Measurements from ENCODE around the gene MAPK11. TPM values are rescaled to one million over a fixed set of nuclear protein-coding genes. Genes with fewer than 3 reads are reported as not detected.

The MAPK11 gene
- total and polyA plus RNA-seq, 2 donors (not counting 1 experiment from before 2014, with no cell fraction given): 2.6 to 7.6 TPM

DNA sequence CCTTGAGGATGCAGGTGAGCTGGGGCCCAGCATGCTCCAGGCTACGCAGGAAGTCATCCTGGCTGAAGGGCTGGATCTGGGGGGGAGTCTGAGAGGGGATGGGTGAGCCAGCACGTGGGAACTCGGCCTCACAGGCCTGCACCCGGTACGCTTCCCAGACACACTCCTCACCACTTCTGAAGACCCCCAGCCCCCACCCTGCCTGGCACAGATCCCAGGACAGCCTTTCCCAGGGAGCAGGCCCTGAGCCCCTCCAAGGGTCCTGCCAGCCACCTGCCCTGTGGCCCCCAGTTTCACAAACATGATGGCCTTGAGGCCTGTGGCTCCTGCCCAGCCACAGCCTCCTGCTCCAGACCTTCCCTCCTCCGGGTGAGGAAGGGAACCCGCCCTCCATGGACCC lies 42.8 kb upstream of the MAPK11 start:
- no peaks in the 10 kb centered on the region for H3K27me3 ChIP-seq (ENCODE audit: control insufficient read depth, insufficient read depth, low read length)
- peaks cover 12% of the 10 kb centered on the region for H3K4me1 ChIP-seq (ENCODE audit: control insufficient read depth, extremely low read depth, insufficient read depth, low read length)
- no peak for TF ChIP-seq EZH2 (IDR thresholded peaks at IDR 0.05; ENCODE audit: low read length, missing control alignments)
- TF ChIP-seq, protein P1, sequence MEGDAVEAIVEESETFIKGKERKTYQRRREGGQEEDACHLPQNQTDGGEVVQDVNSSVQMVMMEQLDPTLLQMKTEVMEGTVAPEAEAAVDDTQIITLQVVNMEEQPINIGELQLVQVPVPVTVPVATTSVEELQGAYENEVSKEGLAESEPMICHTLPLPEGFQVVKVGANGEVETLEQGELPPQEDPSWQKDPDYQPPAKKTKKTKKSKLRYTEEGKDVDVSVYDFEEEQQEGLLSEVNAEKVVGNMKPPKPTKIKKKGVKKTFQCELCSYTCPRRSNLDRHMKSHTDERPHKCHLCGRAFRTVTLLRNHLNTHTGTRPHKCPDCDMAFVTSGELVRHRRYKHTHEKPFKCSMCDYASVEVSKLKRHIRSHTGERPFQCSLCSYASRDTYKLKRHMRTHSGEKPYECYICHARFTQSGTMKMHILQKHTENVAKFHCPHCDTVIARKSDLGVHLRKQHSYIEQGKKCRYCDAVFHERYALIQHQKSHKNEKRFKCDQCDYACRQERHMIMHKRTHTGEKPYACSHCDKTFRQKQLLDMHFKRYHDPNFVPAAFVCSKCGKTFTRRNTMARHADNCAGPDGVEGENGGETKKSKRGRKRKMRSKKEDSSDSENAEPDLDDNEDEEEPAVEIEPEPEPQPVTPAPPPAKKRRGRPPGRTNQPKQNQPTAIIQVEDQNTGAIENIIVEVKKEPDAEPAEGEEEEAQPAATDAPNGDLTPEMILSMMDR (conservative IDR thresholded peaks at IDR 0.05 in 1 of 2, IDR thresholded peaks at IDR 0.05 in 1 of 2; ENCODE audit: low read depth in 1 of 2, low read length in 2 of 2): no peak
- H3K4me2 ChIP-seq (ENCODE audit: extremely low read depth, insufficient read depth, low read length): no peak overlapping the region
- H3K9ac ChIP-seq (ENCODE audit: insufficient read depth, low read length): no peak overlapping the region
- no peaks in the 10 kb centered on the region for H3K79me2 ChIP-seq (ENCODE audit: control insufficient read depth, insufficient read depth, low read length)
- H3K4me3 ChIP-seq (replicated peaks in 1 of 4; ENCODE audit: control extremely low read depth in 1 of 4, insufficient read depth in 1 of 4, low read depth in 3 of 4, low read length in 4 of 4): no peak overlapping the region
- no peaks in the 10 kb centered on the region for H4K20me1 ChIP-seq (ENCODE audit: control insufficient read depth, extremely low read depth, insufficient read depth, low read length)
- no peak for DNase-seq (ENCODE audit: low read depth in 2 of 2)
- H3K27ac ChIP-seq (ENCODE audit: insufficient read depth, low read length): no peak overlapping the region
- H3K36me3 ChIP-seq (ENCODE audit: control insufficient read depth, insufficient read depth, low read length): no peaks in the 10 kb centered on the region
- no peaks in the 10 kb centered on the region for H3K9me3 ChIP-seq (ENCODE audit: control insufficient read depth, insufficient read depth, low read depth, low read length)
- no peak overlapping the region for H2AFZ ChIP-seq (ENCODE audit: low read length)

DNA sequence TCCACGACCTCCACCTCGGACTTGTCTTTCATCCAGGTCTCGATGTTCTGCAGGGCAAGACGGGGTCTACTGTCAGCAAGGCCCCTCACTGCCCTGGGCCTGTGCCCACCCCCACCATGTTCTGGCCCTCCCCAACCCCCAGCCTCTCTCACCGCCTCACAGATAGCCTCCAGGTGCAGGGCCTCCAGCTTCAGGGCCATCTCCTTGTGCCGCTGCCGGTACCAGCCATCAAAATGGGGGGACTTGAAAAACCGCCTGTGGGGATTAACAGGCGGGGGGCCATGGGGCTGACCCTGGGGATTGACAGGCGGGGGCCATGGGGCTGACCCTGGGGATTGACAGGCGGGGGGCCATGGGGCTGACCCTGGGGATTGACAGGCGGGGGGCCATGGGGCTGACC lies 42.2 kb upstream of the MAPK11 start:
- Histone ChIP-seq H3K9ac (ENCODE audit: insufficient read depth, low read length) (no peak overlapping the region), H3K27me3 (ENCODE audit: control insufficient read depth, insufficient read depth, low read length) (no peaks in the 10 kb centered on the region), H3K4me1 (ENCODE audit: control insufficient read depth, extremely low read depth, insufficient read depth, low read length) (peaks cover 14% of the 10 kb centered on the region), H2AFZ (ENCODE audit: low read length) (no peak overlapping the region), H3K4me3 (replicated peaks in 1 of 4; ENCODE audit: control extremely low read depth in 1 of 4, insufficient read depth in 1 of 4, low read depth in 3 of 4, low read length in 4 of 4) (no peak overlapping the region), H4K20me1 (ENCODE audit: control insufficient read depth, extremely low read depth, insufficient read depth, low read length) (no peaks in the 10 kb centered on the region), H3K36me3 (ENCODE audit: control insufficient read depth, insufficient read depth, low read length) (no peaks in the 10 kb centered on the region), H3K79me2 (ENCODE audit: control insufficient read depth, insufficient read depth, low read length) (no peaks in the 10 kb centered on the region), H3K4me2 (ENCODE audit: extremely low read depth, insufficient read depth, low read length) (no peak overlapping the region), H3K27ac (ENCODE audit: insufficient read depth, low read length) (no peak overlapping the region), H3K9me3 (ENCODE audit: control insufficient read depth, insufficient read depth, low read depth, low read length) (no peaks in the 10 kb centered on the region)
- TF ChIP-seq EZH2 (IDR thresholded peaks at IDR 0.05; ENCODE audit: low read length, missing control alignments): no peak
- TF ChIP-seq, protein P1 (conservative IDR thresholded peaks at IDR 0.05 in 1 of 2, IDR thresholded peaks at IDR 0.05 in 1 of 2; ENCODE audit: low read depth in 1 of 2, low read length in 2 of 2): no peak
- no peak for DNase-seq (ENCODE audit: low read depth in 2 of 2)

DNA sequence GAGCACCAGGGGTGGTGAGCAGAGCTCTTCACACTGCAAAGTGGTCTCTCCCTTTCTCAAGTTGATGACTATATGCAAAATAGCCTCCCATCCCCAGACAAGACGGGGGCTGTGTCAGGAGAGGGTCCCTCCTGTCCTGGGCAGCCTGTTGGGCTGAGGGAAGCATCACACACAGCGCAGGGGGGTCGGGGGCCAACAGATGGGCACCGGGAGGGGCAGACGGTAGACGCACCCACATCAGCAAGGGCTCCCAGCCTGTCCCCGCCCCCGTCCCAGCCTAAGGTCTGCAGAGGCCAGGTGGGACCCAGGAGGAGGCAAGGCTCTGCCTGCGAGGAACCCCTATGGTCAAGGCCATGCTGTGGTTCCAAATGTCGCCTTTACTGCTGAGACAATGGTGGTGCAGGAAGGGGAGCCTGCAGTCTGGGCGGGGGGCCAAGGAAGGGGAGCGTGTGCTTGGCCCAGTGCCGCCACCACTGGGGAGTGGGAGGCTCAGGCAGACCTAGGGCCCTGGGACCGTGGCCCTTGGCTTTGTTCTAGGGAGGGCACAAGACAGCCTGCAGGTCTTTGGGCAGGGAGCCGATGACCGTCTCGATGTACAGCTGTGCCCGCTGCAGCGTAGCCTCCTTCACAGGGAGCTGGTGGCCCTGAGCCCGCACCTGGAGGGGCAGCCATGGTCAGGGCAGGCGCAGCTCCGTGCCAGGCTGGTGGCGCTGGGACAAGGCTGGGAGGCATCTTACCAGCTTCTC lies 41.6 kb upstream of the MAPK11 start:
- Histone ChIP-seq H3K4me1 (ENCODE audit: control insufficient read depth, extremely low read depth, insufficient read depth, low read length) (peaks cover 14% of the 10 kb centered on the region), H3K4me2 (ENCODE audit: extremely low read depth, insufficient read depth, low read length) (no peak overlapping the region), H3K27me3 (ENCODE audit: control insufficient read depth, insufficient read depth, low read length) (no peaks in the 10 kb centered on the region), H3K27ac (ENCODE audit: insufficient read depth, low read length) (no peak overlapping the region), H3K9me3 (ENCODE audit: control insufficient read depth, insufficient read depth, low read depth, low read length) (no peaks in the 10 kb centered on the region), H3K4me3 (replicated peaks in 1 of 4; ENCODE audit: control extremely low read depth in 1 of 4, insufficient read depth in 1 of 4, low read depth in 3 of 4, low read length in 4 of 4) (no peak overlapping the region), H3K9ac (ENCODE audit: insufficient read depth, low read length) (no peak overlapping the region), H3K79me2 (ENCODE audit: control insufficient read depth, insufficient read depth, low read length) (peaks cover 2% of the 10 kb centered on the region), H3K36me3 (ENCODE audit: control insufficient read depth, insufficient read depth, low read length) (no peaks in the 10 kb centered on the region), H4K20me1 (ENCODE audit: control insufficient read depth, extremely low read depth, insufficient read depth, low read length) (no peaks in the 10 kb centered on the region), H2AFZ (ENCODE audit: low read length) (no peak overlapping the region)
- no peak for DNase-seq (ENCODE audit: low read depth in 2 of 2)
- TF ChIP-seq, protein P1 (conservative IDR thresholded peaks at IDR 0.05 in 1 of 2, IDR thresholded peaks at IDR 0.05 in 1 of 2; ENCODE audit: low read depth in 1 of 2, low read length in 2 of 2): no peak
- no peak for TF ChIP-seq EZH2 (IDR thresholded peaks at IDR 0.05; ENCODE audit: low read length, missing control alignments)

All from fibroblast of lung (primary cell).